Frontal cortex (tissue), 4 donors: ENCODE measurements around the gene PRPF6. TPM values are rescaled to one million over a fixed set of nuclear protein-coding genes. Genes with fewer than 3 reads are reported as not detected.

Source experiments
- DNase-seq, 2 donors: peaks; one replicate each; pipeline ENCODE4 v3.0.0; 2012; ENCODE audit warnings: low spot score in 2 of 2
- FAIRE-seq: peaks from 2 replicates; lab custom pipeline; 2012; peaks lifted over from hg19 to GRCh38; lab: Jason Lieb, UNC
- total RNA-seq: library from RNA; depleted of rRNA; stranded (reverse); fragments of >200 nt; gene quantifications from one replicate; pipeline ENCODE4 v1.2.3, GENCODE V29; 2014
- donor health status: control.
- donor health status: control.
- donor health status: control.

PRPF6 gene
- total RNA-seq, 1 donor from 2014 or later = 81.9 TPM

GRCh38 chr20:64029293-64030117 lies 48.6 kb downstream of the PRPF6 start:
- FAIRE-seq (no peak), DNase-seq (no peak)

DNA sequence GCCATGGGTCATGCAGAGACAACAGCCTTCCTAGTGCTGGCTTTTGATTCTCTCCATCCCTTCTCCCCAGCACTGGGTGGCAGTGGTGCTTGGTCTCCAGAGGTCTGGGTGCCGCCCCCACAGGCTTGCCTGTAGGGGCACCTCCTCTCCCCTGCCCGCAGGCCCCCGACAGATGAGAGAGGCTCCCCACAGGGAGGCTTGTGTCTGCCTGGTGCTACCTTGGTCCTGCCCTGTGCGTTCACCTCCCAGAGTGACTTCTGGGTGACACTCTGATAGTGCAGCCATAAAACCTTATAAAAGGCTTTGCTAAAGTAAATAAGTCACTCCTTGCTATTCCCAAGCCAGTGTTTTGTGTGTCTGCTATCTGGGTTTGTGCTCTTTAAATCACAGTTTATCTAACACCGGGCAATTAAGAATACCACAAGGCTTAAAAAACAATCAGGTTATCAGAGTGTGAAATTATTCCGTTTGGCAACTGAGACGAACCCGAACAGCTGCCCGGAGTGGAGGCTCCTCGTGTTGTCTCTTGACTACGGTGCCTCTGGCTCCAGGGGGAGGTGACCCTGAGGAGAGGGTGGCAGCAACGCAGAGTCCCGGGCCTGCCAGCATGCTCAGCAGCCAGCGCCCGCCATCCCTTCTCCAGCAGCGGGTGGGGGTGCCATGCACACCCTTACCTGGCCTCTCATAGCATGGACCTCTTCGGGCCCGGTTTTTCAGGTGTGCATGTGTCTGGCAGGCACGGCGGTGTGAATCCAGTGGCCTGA lies 49.6 kb downstream of the PRPF6 start:
- DNase-seq (no peak), FAIRE-seq (no peak)

DNA sequence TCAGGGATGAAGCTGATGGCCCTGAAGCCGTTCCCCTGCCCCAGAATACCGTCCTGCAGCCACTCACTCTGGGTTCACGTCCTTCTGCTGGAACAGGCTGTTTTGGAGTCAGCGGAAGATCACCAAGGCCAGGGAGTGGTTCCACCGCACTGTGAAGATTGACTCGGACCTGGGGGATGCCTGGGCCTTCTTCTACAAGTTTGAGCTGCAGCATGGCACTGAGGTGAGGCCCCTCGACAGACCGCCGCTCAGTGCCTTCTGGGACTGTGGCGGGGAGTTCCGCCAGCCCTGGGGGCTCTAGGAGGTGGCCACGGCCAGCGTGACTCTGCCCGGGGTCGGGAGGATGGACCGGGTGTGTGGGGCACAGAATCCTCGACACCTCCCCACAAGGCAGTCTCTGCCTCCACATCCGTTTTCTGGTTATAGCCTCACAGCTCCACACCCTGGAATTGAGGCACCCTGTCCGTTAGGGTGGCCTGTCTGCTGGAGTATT lies 50.9 kb downstream of the PRPF6 start:
- no peak for DNase-seq

DNA sequence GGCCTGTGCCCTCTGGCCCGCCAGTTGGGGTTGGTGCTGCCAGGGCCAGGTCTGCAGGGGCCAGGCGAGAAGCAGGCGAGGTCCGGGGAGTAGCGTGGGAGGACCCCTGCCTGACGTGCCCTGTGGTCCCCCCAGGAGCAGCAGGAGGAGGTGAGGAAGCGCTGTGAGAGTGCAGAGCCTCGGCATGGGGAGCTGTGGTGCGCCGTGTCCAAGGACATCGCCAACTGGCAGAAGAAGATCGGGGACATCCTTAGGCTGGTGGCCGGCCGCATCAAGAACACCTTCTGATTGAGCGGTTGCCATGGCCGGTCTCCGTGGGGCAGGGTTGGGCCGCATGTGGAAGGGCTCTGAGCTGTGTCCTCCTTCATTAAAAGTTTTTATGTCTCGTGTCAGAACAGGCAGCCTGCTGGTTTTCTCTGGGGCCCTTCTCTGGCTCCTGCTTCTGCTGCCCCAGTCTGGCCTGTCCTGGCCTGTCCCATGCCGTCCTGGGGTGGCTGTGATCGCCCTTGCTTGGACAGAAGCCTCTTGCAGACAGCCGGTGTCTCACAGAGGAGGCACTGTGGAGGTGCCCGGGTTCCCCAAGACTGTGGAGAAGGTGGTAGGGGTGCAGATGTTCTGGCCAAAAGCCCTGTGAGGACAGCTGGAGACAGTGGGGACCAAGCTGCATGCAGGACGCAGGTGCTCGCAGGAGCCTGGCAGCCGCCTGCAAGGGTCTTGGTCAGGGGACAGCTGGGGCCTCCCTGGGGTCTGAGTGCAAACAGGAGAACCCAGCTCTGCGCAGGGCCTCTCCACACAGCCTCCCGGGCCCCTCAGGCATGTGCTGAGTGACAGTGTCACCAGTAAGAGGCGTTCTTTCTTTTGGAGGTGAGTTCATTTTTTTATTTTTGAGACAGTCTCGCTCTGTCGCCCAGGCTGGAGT lies 52.0 kb downstream of the PRPF6 start:
- no peak for FAIRE-seq
- no peak for DNase-seq

More for the DNA sequence above, 50.9 kb downstream of the PRPF6 start:
- FAIRE-seq = no peak

DNA sequence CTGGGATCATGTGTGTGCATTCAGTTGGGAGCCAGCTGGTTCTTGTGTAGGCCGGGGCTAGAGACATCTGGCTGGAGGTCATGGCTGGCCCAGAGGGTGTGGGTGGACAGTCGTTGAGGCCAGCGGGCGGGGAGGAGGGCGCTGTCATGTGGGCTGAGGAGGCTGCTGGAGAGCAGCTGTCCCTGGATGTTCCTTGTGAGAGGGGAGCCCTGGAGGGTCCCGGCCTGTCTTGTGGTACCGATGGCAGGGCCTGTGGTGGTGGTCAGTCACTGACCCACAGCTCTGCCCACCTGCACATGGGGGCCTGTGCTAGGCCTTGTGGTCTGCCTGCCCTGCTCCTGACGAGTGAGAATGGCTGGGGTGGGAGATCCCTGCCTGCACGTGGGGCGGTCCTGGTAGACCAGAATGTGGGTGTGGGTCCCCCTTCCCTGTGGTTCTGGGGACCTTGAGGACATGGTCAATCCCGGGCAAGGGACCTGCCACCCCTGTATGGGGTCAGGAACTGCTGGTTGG lies 53.1 kb downstream of the PRPF6 start:
- DNase-seq = no peak
- no peak for FAIRE-seq

- FAIRE-seq (no peak), DNase-seq (no peak)
Measured at GRCh38 chr20:64035066-64035932, 54.4 kb downstream of the PRPF6 start.

DNA sequence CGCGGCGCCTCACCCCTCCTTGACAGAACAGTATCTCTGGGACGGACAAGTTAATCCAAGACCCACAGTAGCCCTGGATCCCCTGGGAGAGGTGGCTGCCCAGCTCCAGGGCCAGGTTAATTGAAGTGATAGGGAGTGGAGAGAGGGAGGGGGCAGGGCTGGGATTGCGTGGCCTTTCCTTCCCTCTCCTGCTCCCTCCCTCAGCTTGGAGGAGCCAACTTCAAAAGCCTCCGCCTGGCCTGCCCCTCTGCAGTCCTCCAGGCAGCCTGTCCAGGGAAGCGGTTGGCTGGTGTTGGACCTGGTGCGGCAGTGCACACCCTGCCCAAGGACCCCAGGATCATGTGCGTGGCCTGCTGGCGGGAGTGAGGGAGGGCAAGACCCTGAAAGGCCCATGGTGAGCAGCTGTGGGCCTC lies 55.0 kb downstream of the PRPF6 start, which contains the start of gene C20orf204:
C20orf204 (plus strand) TSS at position 250 of the 413 bp plus-strand sequence; CDS start at position 392, 142 bp downstream.
- DNase-seq (no peak), FAIRE-seq (no peak)

GRCh38 chr20:64036346-64037198 lies 55.6 kb downstream of the PRPF6 start:
- DNase-seq = no peak
- FAIRE-seq = no peak

DNA sequence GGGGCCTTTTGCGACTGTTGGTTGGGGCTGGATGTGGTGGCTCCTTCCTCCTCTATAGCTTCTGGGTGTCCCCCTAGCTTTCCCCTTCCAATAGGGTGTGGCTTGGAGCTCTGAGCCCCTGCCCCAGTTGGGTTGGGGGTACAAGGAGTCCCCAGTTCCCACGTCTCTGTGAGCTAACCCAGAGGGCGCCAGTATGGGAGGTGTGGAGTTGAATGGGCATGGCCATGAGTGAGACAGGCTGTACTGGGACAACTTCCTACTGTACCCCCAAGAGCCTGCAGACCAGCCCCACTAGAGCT lies 56.2 kb downstream of the PRPF6 start:
- FAIRE-seq (no peak), DNase-seq (no peak)

DNA sequence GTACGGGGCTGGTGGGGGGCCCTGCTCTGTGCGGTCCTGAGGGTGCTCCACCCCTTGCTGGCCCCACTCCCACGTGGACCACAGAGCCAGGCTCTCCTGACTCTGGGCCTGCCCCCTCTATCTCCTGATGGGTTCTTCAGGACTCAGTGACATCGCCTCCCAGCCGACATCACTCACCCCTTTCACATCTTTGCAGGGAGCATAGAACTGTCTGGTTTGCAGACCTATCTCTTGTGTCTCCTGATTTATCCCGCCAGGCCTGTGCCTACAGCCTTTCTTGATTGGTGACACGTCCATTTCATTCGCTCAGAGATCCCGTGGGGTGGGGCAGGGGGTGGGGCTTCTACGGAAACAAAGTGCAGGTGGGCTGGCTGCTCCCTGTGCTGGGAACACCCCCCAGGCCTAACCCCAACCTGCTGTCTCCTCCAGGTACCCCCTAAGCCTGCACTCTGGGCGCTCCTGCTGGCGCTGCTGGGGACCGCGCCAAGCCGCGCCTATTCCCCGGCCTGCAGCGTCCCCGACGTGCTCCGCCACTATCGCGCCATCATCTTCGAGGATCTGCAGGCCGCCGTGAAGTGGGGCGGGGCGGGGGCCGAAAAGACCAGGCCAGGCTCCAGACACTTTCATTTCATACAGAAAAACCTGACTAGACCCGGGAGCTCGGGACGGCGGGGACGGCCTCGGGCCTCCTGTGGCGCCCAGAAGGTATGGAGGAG lies 56.7 kb downstream of the PRPF6 start:
- DNase-seq (no peak), FAIRE-seq (no peak)

- DNase-seq (no peak), FAIRE-seq (no peak)
Measured at GRCh38 chr20:64038224-64038564, 57.3 kb downstream of the PRPF6 start.

GRCh38 chr20:64038565-64039292 lies 57.8 kb downstream of the PRPF6 start:
- DNase-seq (peak; percentile 84 to 90), FAIRE-seq (no peak)

GRCh38 chr20:64039293-64040160 lies 58.6 kb downstream of the PRPF6 start:
- FAIRE-seq = no peak

GRCh38 chr20:64040231-64041039 lies 59.5 kb downstream of the PRPF6 start:
- no peak for DNase-seq
- FAIRE-seq = no peak

More at GRCh38 chr20:64039293-64040160, 58.6 kb downstream of the PRPF6 start:
- no peak for DNase-seq
